Gastrocnemius medialis (tissue), 4 donors: ENCODE data around the gene ARL4A. TPM values are rescaled to one million over a fixed set of nuclear protein-coding genes. Genes with fewer than 3 reads are reported as not detected.

Experiments used
- ATAC-seq, 2 donors: fragments of 150-250 bp; one replicate each; pipeline ENCODE4 v1.9.1; 2016
- DNase-seq, 2 donors: peaks; one replicate each; pipeline ENCODE4 v3.0.0-alpha.2; 2019
- H3K27ac ChIP-seq, 4 donors: fragments of 200-600 bp; sonication (generic); 1 replicate in 1 of 4; 2 replicates in 3 of 4; pipeline ENCODE4 v1.5.1; 2016 to 2018; ENCODE audit warnings: mild to moderate bottlenecking in 2 of 4, moderate library complexity in 1 of 4
- H3K27me3 ChIP-seq, 3 donors: fragments of 200-600 bp; sonication (generic) in 2 of 3; 1 replicate in 1 of 3; 2 replicates in 2 of 3; pipeline versions ENCODE4 v1.5.1 to v1.6.0; 2016 to 2019; ENCODE audit warnings: mild to moderate bottlenecking in 1 of 3, moderate library complexity in 1 of 3
- H3K36me3 ChIP-seq, 2 donors: fragments of 200-600 bp; sonication (generic) in 1 of 2; one replicate each; pipeline ENCODE4 v1.5.1; 2017 to 2018
- H3K4me1 ChIP-seq, 2 donors: fragments of 200-600 bp; sonication (generic) in 1 of 2; one replicate each; pipeline ENCODE4 v1.5.1; 2016 to 2017; ENCODE audit warnings: mild to moderate bottlenecking in 2 of 2
- H3K4me3 ChIP-seq, 4 donors: fragments of 200-600 bp; sonication (generic) in 3 of 4; 1 replicate in 1 of 4; 2 replicates in 3 of 4; pipeline ENCODE4 v1.5.1; 2016 to 2019; ENCODE audit warnings: mild to moderate bottlenecking in 2 of 4
- H3K9me3 ChIP-seq, 3 donors: fragments of 200-600 bp; sonication (generic) in 2 of 3; 1 replicate in 1 of 3; 2 replicates in 2 of 3; pipeline ENCODE4 v1.5.1; 2016 to 2019
- POLR2A ChIP-seq, 2 donors: fragments of 450-650 bp; IDR thresholded peaks; one replicate each; pipeline ENCODE4 v1.6.1; 2017; ENCODE audit warnings: antibody characterized with exemption in 2 of 2, mild to moderate bottlenecking in 2 of 2, moderate library complexity in 2 of 2
- in situ Hi-C, 4 donors: fragments of 200-750 bp; cut with MboI; loops; one replicate each; pipeline versions ENCODE4 v1.15.0 to v1.8.0; 2017; ENCODE audit warnings: low sequenced_read_pairs in 4 of 4
- intact Hi-C: fragments of 100-400 bp; cut with DNase I; formaldehyde crosslinking; loops from one replicate; pipeline ENCODE4 v1.15.1; 2023; ENCODE audit warnings: low total_unique reads
- total RNA-seq, 4 donors: library from RNA; depleted of rRNA; stranded (reverse); fragments of >200 nt; gene quantifications; one replicate each; pipeline versions ENCODE4 v1.1.0 to v1.2.3, GENCODE V29; 2016
- TF ChIP-seq, protein P1 (sequence below), 5 experiments: fragments of 450-650 bp in 3 of 5; fragments of 200-600 bp in 2 of 5; sonication (generic) in 2 of 5; IDR thresholded peaks in 4 of 5; conservative IDR thresholded peaks in 1 of 5; 1 replicate in 4 of 5; 2 replicates in 1 of 5; pipeline ENCODE4 v1.5.1; 2016 to 2019; ENCODE audit warnings: antibody characterized with exemption in 5 of 5, mild to moderate bottlenecking in 3 of 5, moderate library complexity in 3 of 5

Gene ARL4A
- total RNA-seq, 4 donors from 2014 or later: 8.6 to 20.4 (median 14.2) TPM

DNA sequence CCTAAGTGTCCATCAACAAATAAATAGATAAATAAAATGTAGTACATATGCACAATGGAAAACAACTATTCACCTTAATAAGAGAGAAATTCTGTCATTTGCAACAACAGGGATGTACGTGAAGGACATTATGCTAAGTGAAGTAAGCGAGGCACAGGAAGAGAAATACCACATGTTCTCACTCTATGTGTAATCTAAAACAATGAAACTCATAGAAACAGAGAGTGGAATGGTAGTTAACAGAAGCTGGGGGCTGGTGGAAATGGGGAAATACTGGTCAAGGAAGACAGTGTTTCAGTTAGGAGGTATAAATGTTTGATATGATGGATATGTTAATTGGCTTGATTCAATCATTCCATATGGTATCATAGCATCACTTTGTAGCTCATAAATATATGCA is 43.1 kb downstream of the ARL4A start:
- Histone ChIP-seq H3K36me3 (no peaks in the 10 kb centered on the region), H3K9me3 (no peaks in the 10 kb centered on the region), H3K4me3 (no peak overlapping the region), H3K27me3 (no peaks in the 10 kb centered on the region), H3K27ac (no peak overlapping the region), H3K4me1 (peaks cover 33 to 39% of the 10 kb centered on the region in 2 donors)
- ATAC-seq (no peak), DNase-seq (no peak)
- intact Hi-C loops (no loop called here), in situ Hi-C loops (no loop called here)
- no peak for TF ChIP-seq POLR2A (IDR thresholded peaks at IDR 0.05)
- TF ChIP-seq, protein P1, sequence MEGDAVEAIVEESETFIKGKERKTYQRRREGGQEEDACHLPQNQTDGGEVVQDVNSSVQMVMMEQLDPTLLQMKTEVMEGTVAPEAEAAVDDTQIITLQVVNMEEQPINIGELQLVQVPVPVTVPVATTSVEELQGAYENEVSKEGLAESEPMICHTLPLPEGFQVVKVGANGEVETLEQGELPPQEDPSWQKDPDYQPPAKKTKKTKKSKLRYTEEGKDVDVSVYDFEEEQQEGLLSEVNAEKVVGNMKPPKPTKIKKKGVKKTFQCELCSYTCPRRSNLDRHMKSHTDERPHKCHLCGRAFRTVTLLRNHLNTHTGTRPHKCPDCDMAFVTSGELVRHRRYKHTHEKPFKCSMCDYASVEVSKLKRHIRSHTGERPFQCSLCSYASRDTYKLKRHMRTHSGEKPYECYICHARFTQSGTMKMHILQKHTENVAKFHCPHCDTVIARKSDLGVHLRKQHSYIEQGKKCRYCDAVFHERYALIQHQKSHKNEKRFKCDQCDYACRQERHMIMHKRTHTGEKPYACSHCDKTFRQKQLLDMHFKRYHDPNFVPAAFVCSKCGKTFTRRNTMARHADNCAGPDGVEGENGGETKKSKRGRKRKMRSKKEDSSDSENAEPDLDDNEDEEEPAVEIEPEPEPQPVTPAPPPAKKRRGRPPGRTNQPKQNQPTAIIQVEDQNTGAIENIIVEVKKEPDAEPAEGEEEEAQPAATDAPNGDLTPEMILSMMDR (IDR thresholded peaks at IDR 0.05 in 4 of 5, conservative IDR thresholded peaks at IDR 0.05 in 1 of 5): no peak

DNA sequence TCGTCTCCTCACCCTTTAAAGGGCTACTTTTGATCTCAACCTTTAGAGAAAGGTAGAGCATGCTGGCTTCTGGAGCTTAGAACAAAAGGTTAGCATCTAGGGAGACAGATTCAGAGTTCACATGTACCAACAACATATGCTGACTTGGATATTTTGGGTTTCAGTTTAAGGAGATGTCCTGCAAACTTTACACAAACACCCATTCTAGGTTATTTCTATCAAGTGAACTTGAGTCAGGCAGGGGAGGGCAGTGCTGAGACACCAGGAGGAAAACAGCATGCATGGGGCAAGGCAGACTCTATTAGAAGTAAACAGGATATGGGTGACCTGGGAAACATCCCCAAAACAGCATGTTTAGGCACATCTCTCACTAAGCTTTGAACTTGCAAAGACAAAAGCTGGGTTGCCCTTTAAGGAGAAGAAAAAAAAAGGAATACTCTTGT is 43.8 kb downstream of the ARL4A start:
- in situ Hi-C loops: no loop called here
- H3K27me3 ChIP-seq: no peaks in the 10 kb centered on the region
- intact Hi-C loops: no loop called here
- H3K4me3 ChIP-seq: no peak overlapping the region
- DNase-seq (no peak), ATAC-seq (no peak)
- TF ChIP-seq POLR2A (IDR thresholded peaks at IDR 0.05): no peak
- TF ChIP-seq, protein P1 (IDR thresholded peaks at IDR 0.05 in 4 of 5, conservative IDR thresholded peaks at IDR 0.05 in 1 of 5): no peak
- H3K9me3 ChIP-seq: no peaks in the 10 kb centered on the region
- peaks cover 33 to 35% of the 10 kb centered on the region in 2 donors for H3K4me1 ChIP-seq
- no peak overlapping the region for H3K27ac ChIP-seq
- H3K36me3 ChIP-seq: no peaks in the 10 kb centered on the region

DNA sequence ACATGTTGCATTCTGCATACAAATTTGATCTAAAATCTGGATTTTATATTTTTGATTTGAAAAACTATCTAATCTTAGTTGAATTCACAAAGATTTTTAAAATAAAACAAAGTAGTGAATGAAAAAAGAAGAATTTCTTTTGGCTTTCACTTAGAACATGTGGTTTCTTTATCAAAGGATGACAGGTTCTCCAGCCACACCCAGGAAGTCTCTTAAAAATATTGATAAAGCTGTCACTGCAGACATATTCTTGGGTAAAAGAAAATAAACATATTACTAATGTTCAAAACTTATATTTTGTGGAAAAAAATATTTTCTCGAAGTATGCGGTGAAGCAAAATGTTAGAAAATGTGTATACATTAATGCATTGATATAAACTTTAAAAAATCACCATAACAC is 44.3 kb downstream of the ARL4A start:
- H3K36me3 ChIP-seq: no peaks in the 10 kb centered on the region
- DNase-seq (no peak), ATAC-seq (no peak)
- H3K4me1 ChIP-seq: peaks cover 31 to 33% of the 10 kb centered on the region in 2 donors
- in situ Hi-C loops: no loop called here
- H3K27me3 ChIP-seq: no peaks in the 10 kb centered on the region
- TF ChIP-seq POLR2A (IDR thresholded peaks at IDR 0.05): no peak
- TF ChIP-seq, protein P1 (IDR thresholded peaks at IDR 0.05 in 4 of 5, conservative IDR thresholded peaks at IDR 0.05 in 1 of 5): no peak
- no peak overlapping the region for H3K4me3 ChIP-seq
- H3K27ac ChIP-seq: no peak overlapping the region
- H3K9me3 ChIP-seq: no peaks in the 10 kb centered on the region
- intact Hi-C loops: no loop called here

DNA sequence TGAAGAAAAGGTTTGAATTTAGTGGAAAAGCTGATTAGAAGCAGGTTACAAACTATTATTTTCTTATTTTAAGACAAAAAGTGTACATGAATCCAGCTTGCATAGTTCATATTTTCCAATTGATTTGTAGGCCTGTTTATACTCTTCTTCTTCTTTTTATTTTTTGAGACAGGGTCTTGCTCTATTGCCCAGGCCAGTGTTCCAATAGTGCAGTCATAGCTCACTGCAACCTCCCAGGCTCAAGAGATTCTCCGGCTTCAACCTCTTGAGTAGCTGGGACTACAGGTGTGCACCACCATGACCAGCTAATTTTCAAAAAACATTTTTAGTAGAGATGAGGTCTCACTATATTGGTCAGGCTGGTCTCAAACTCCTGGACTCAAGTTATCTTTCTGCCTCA is 45.0 kb downstream of the ARL4A start:
- Histone ChIP-seq H3K27me3 (no peaks in the 10 kb centered on the region), H3K27ac (no peak overlapping the region), H3K4me1 (peaks cover 26 to 28% of the 10 kb centered on the region in 2 donors), H3K9me3 (no peaks in the 10 kb centered on the region), H3K4me3 (no peak overlapping the region), H3K36me3 (no peaks in the 10 kb centered on the region)
- in situ Hi-C loops (no loop called here), intact Hi-C loops (no loop called here)
- no peak for TF ChIP-seq POLR2A (IDR thresholded peaks at IDR 0.05)
- TF ChIP-seq, protein P1 (IDR thresholded peaks at IDR 0.05 in 4 of 5, conservative IDR thresholded peaks at IDR 0.05 in 1 of 5): no peak
- DNase-seq: no peak
- no peak for ATAC-seq

DNA sequence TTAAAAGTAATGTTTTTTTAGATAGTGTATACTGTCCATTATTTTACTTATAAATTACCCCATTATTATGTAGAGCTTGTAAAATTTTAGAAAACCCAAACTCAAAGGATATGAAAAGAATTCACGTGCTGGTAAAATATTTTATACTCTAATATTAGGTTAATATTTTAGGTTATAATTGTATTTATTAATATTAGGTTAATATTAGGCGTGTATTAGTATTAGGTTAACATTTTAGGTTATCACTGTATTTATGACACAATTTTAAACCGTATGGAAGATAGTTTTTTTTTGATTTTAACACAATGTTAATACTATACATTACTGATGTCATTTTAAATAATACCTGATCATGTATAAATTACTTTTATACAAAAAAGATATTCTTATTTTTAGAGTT is 48.5 kb downstream of the ARL4A start:
- no peak overlapping the region for H3K4me3 ChIP-seq
- ATAC-seq (no peak), DNase-seq (no peak)
- TF ChIP-seq POLR2A (IDR thresholded peaks at IDR 0.05): no peak
- TF ChIP-seq, protein P1 (IDR thresholded peaks at IDR 0.05 in 4 of 5, conservative IDR thresholded peaks at IDR 0.05 in 1 of 5): no peak
- no peak overlapping the region for H3K27ac ChIP-seq
- intact Hi-C loops: no loop called here
- no peaks in the 10 kb centered on the region for H3K36me3 ChIP-seq
- H3K27me3 ChIP-seq: no peaks in the 10 kb centered on the region
- in situ Hi-C loops: no loop called here
- no peaks in the 10 kb centered on the region for H3K9me3 ChIP-seq
- H3K4me1 ChIP-seq: peaks cover 8% of the 10 kb centered on the region in 2 donors
